K562 (cell line): ENCODE measurements around the gene APBA2. TPM values are rescaled to one million over a fixed set of nuclear protein-coding genes. Genes with fewer than 3 reads are reported as not detected.

Experiments
- ATAC-seq: fragments of 200-7000 bp; cut with Tn5 transposase; 3 replicates; pipeline ENCODE4 v1.9.1; 2020; ENCODE audit warnings: moderate library complexity
- BruUV-seq: library from RNA; stranded (reverse); fragments of 400-500 nt; replicated peaks from 2 replicates; lab custom pipeline; 2021; lab: Mats Ljungman, UMichigan
- CTCF ChIA-PET: fragments of 300-600 bp; formaldehyde crosslinking; extraction: SDS; loops from one replicate; lab custom pipeline; 2021; ENCODE audit warnings: low intra/inter-chr PET ratio; lab: Yijun Ruan, JAX
- POLR2A ChIA-PET: fragments of 300-600, 350-650 bp; sonication (Branson Sonifier 250); formaldehyde crosslinking; extraction: SDS; loops from one replicate; lab custom pipeline; 2021; ENCODE audit warnings: antibody characterized with exemption, inconsistent platforms; lab: Yijun Ruan, JAX
- DNase-seq, 4 experiments: peaks; one replicate each; pipeline versions ENCODE4 v3.0.0 to v3.0.0-alpha.2; 2011 to 2018; ENCODE audit warnings: low spot score in 3 of 4, mixed read lengths in 3 of 4; ENCODE audit errors: extremely low read depth in 1 of 4
- FAIRE-seq: peaks from 2 replicates; lab custom pipeline; 2011; peaks lifted over from hg19 to GRCh38; lab: Jason Lieb, UNC
- H2AFZ ChIP-seq: 2 replicates; pipeline ENCODE4 v1.6.0; 2011; ENCODE audit warnings: low read depth, low read length, control low read depth, inconsistent platforms
- H3K27ac ChIP-seq: fragments of 200-600 bp; 3 replicates; pipeline ENCODE4 v1.8.0; 2011; ENCODE audit warnings: low read depth, mild to moderate bottlenecking, control low read depth, inconsistent platforms, low read length, moderate library complexity, mixed read lengths; ENCODE audit errors: extremely low read depth
- H3K27me3 ChIP-seq, 2 experiments: fragments of 300-600 bp in 1 of 2; 2 replicates in 1 of 2; 3 replicates in 1 of 2; pipeline versions ENCODE4 v1.6.0 to v1.8.0; 2011; ENCODE audit warnings: inconsistent platforms in 2 of 2, low read length in 2 of 2, mild to moderate bottlenecking in 1 of 2, mixed read lengths in 1 of 2, moderate library complexity in 1 of 2; ENCODE audit not compliant: control insufficient read depth in 2 of 2, insufficient read depth in 2 of 2
- H3K36me3 ChIP-seq: fragments of 300-600 bp; 3 replicates; pipeline ENCODE4 v1.8.0; 2011; ENCODE audit warnings: mild to moderate bottlenecking, low read length, inconsistent platforms; ENCODE audit not compliant: control insufficient read depth, insufficient read depth
- H3K4me1 ChIP-seq, 2 experiments: fragments of 200-600 bp in 1 of 2; replicated peaks in 1 of 2; 2 replicates in 1 of 2; 3 replicates in 1 of 2; pipeline versions ENCODE4 v1.5.1 to v1.8.0; 2011; ENCODE audit warnings: inconsistent platforms in 2 of 2, low read length in 2 of 2, mild to moderate bottlenecking in 1 of 2, mixed read lengths in 1 of 2, moderate library complexity in 1 of 2; ENCODE audit not compliant: control insufficient read depth in 2 of 2, insufficient read depth in 2 of 2
- H3K4me2 ChIP-seq: 2 replicates; pipeline ENCODE4 v1.6.1; 2011; ENCODE audit warnings: low read length, control low read depth, inconsistent platforms, mixed read lengths; ENCODE audit not compliant: insufficient read depth
- H3K4me3 ChIP-seq: fragments of 200-600 bp; sonication (generic), shearing (Covaris generic); 2 replicates; pipeline ENCODE4 v1.5.1; 2016; ENCODE audit warnings: control low read depth, inconsistent platforms
- H3K79me2 ChIP-seq: fragments of 200-600 bp; 3 replicates; pipeline ENCODE4 v1.8.0; 2011; ENCODE audit warnings: low read length, inconsistent platforms; ENCODE audit not compliant: control insufficient read depth, insufficient read depth
- H3K9ac ChIP-seq, 2 experiments: 2 replicates each; pipeline versions ENCODE4 v1.6.0 to v1.6.1; 2011; ENCODE audit warnings: low read depth in 2 of 2, low read length in 2 of 2, control low read depth in 1 of 2, inconsistent platforms in 1 of 2, mild to moderate bottlenecking in 1 of 2, mixed read lengths in 1 of 2; ENCODE audit not compliant: insufficient read depth in 1 of 2
- H3K9me1 ChIP-seq: one replicate; pipeline ENCODE4 v1.6.0; 2011; ENCODE audit warnings: inconsistent platforms, mild to moderate bottlenecking, low read length, moderate library complexity; ENCODE audit not compliant: control insufficient read depth, insufficient read depth
- H3K9me3 ChIP-seq: replicated peaks from 2 replicates; pipeline ENCODE4 v1.5.1; 2011; ENCODE audit warnings: low read depth, low read length, inconsistent platforms; ENCODE audit not compliant: control insufficient read depth, insufficient read depth
- H4K20me1 ChIP-seq: replicated peaks from 2 replicates; pipeline ENCODE4 v1.6.1; 2011; ENCODE audit warnings: low read length, inconsistent platforms, mixed read lengths; ENCODE audit not compliant: control insufficient read depth, insufficient read depth
- CBX3 ChIP-seq, 2 experiments: IDR thresholded peaks; 1 replicate in 1 of 2; 2 replicates in 1 of 2; pipeline ENCODE4 v1.6.1; 2012; ENCODE audit warnings: inconsistent platforms in 2 of 2, low read length in 2 of 2, borderline replicate concordance in 1 of 2, control low read depth in 1 of 2
- CCAR2 ChIP-seq: fragments of 200-400 bp; formaldehyde crosslinking; IDR thresholded peaks from 2 replicates; pipeline ENCODE4 v1.6.1; 2017; ENCODE audit warnings: mild to moderate bottlenecking, low read depth, low read length
- EP400 ChIP-seq: fragments of 450-650 bp; IDR thresholded peaks from 2 replicates; pipeline ENCODE4 v1.6.1; 2017; ENCODE audit warnings: antibody characterized with exemption, mild to moderate bottlenecking, moderate library complexity
- EWSR1 ChIP-seq: fragments of 450-650 bp; IDR thresholded peaks from 2 replicates; pipeline ENCODE4 v1.6.1; 2018; ENCODE audit warnings: borderline replicate concordance, mild to moderate bottlenecking, low read depth, moderate library complexity; ENCODE audit not compliant: partially characterized antibody
- FOXK2 ChIP-seq, 2 experiments: fragments of 450-650 bp; IDR thresholded peaks in 1 of 2; conservative IDR thresholded peaks in 1 of 2; 2 replicates each; pipeline ENCODE4 v1.6.1; 2016; ENCODE audit warnings: low read depth in 2 of 2, mild to moderate bottlenecking in 1 of 2
- HMG20A ChIP-seq: fragments of 450-650 bp; formaldehyde crosslinking; conservative IDR thresholded peaks from 2 replicates; pipeline ENCODE4 v1.4.0; 2020; ENCODE audit warnings: mild to moderate bottlenecking, mixed read lengths
- L3MBTL2 ChIP-seq: fragments of 450-650 bp; IDR thresholded peaks from 2 replicates; pipeline ENCODE4 v1.6.1; 2016; ENCODE audit warnings: mild to moderate bottlenecking, moderate library complexity
- NCOR1 ChIP-seq: fragments of 450-650 bp; IDR thresholded peaks from 2 replicates; pipeline ENCODE4 v1.6.1; 2016; ENCODE audit warnings: mild to moderate bottlenecking, moderate library complexity
- NELFE ChIP-seq: IDR thresholded peaks from 2 replicates; pipeline ENCODE4 v1.6.1; 2011; ENCODE audit warnings: mild to moderate bottlenecking; ENCODE audit not compliant: insufficient read depth, insufficient read length
- NFYB ChIP-seq: IDR thresholded peaks from 2 replicates; pipeline ENCODE4 v1.6.1; 2011; ENCODE audit warnings: mild to moderate bottlenecking, moderate library complexity; ENCODE audit not compliant: insufficient read length; ENCODE audit errors: extremely low read depth
- PHB2 ChIP-seq: fragments of 450-650 bp; IDR thresholded peaks from 2 replicates; pipeline ENCODE4 v1.6.1; 2017; ENCODE audit warnings: low read depth
- POLR2A ChIP-seq: fragments of 450-650 bp; conservative IDR thresholded peaks from 2 replicates; pipeline ENCODE4 v1.6.1; 2016
- YBX1 ChIP-seq: fragments of 450-650 bp; IDR thresholded peaks from 2 replicates; pipeline ENCODE4 v1.7.1; 2016; ENCODE audit warnings: mild to moderate bottlenecking
- ZNF124 ChIP-seq: sonication (generic); formaldehyde crosslinking; IDR thresholded peaks from 2 replicates; pipeline ENCODE4 v1.8.1; 2022; ENCODE audit warnings: missing genetic modification reagents
- ZNF146 ChIP-seq: IDR thresholded peaks from one replicate; pipeline ENCODE4 v1.6.1; 2018; ENCODE audit warnings: missing compliant biosample characterization; ENCODE audit not compliant: unreplicated experiment
- ZNF347 ChIP-seq: fragments of 450-650 bp; formaldehyde crosslinking; IDR thresholded peaks from 2 replicates; pipeline ENCODE4 v1.4.0; 2020; ENCODE audit warnings: low read depth, mild to moderate bottlenecking, moderate library complexity
- WGBS: fragments of 100-300 bp; shearing (Covaris generic); methylation state at CpG from one replicate; pipeline ENCODE4 v1.1.6; 2016; ENCODE audit warnings: low coverage, mixed read lengths; ENCODE audit not compliant: insufficient coverage; ENCODE audit errors: missing lambda C conversion rate; 5-methylcytosine and 5-hydroxymethylcytosine counted together
- in situ Hi-C: fragments of 300-500 bp; cut with MboI; formaldehyde crosslinking; loops from 4 replicates; pipeline ENCODE4 v1.15.0; 2018; ENCODE audit warnings: inconsistent platforms, mixed read lengths
- intact Hi-C: fragments of 100-400 bp; cut with micrococcal nuclease; formaldehyde crosslinking; loops from 2 replicates; pipeline ENCODE4 v1.14.2; 2022
- polyA plus RNA-seq, 8 experiments: library from polyadenylated mRNA; depleted of rRNA in 4 of 8; stranded (reverse) in 5 of 8; unstranded in 3 of 8; fragments of >200 nt; fragmentation: Nextera tagmentation in 2 of 8; fragmentation: Illumina TruSeq in 1 of 8; extraction: Ambion mirVana in 2 of 8; extraction: Trizol in 1 of 8; gene quantifications; 2 replicates each; pipeline versions ENCODE4 v1.2.1 to v1.2.3, GENCODE V29; 2011 to 2014; ENCODE audit warnings: inconsistent platforms in 1 of 8, missing spikeins in 1 of 8
- total RNA-seq, 7 experiments: library from RNA; depleted of rRNA in 6 of 7; stranded (reverse); fragments of >200 nt in 6 of 7; fragmentation: Illumina TruSeq in 2 of 7; extraction: Trizol in 2 of 7; gene quantifications; 2 replicates each; pipeline versions ENCODE4 v1.2.1 to v1.2.3, GENCODE V29; 2011 to 2021; ENCODE audit warnings: low replicate concordance in 1 of 7
- TF ChIP-seq, protein P1 (sequence below): fragments of 250-450 bp; sonication (Bioruptor Pico); IDR thresholded peaks from 2 replicates; pipeline ENCODE4 v1.9.0; 2021; ENCODE audit warnings: mild to moderate bottlenecking, inconsistent platforms
- TF ChIP-seq, protein P2 (sequence below): sonication (generic); formaldehyde crosslinking; IDR thresholded peaks from 2 replicates; pipeline ENCODE4 v1.8.0; 2023; ENCODE audit warnings: mild to moderate bottlenecking, missing genetic modification reagents

Gene APBA2
- total and polyA plus RNA-seq, 9 of the 15 experiments (the other 6 are each of a cell fraction or from before 2014, with no cell fraction given) = 0.24 to 40.9 (median 25.2) TPM

DNA sequence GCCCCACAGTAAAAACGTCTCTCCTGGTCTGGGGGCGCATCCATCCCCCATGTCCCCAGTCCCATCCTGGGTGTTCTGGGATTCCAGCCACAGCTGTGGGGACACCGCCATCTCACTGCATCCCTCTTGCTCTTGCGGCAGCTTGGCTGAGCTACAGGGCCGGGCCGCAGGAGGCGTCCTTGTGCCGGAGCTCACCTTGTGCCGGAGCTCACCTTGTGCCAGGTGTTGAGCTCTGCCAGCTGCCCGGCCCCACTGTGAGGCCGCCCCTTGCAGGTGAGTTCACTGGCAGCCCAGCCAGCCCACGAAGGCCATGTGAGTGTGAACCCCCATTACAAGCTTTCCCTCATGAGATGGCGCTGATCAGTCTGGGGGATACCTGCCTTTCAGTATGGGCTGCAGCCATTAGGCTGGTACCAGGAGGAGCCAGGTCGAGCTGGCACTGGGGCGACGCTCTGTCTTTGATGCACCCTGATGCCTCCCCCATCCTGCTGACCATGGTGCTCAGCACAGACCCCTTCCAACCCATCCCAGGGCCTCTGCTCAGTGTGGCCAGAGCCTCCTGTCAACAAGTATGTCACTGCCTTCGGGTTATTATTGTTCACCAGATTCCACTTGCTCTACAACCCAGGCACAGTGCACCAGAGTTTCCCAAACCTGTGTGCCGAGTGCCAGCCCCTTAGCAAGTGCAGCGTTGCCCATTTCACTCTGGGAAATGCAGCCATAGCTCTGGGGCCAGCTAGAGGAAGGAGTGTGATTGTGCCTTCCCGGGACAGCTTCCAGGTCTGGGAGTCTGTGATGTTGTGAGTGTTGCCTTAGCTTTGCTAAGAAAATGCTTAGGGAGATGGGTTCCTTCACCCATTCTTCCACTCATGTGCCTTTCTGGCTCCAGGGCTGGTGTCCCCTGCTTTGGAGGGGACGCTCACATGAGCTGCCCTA lies 105.7 kb downstream of the APBA2 start:
- intact Hi-C loops = no loop called here
- WGBS = 82% methylated on average over 16 of the region's 21 CpGs
- POLR2A ChIA-PET = interaction anchor here (0.6 to 0.9 kb wide), 2 partner anchors 10 to 54 kb away, joined by 3 to 4 read pairs; no protein-coding TSS in a partner anchor

More for the DNA sequence above, 105.7 kb downstream of the APBA2 start:
- H3K4me1 ChIP-seq = peaks cover 12 to 19% of the 10 kb centered on the region in 2 experiments; a peak in 4 of 5 replicates
- peaks cover 5% of the 10 kb centered on the region for H4K20me1 ChIP-seq
- no peak for DNase-seq
- in situ Hi-C loops = no loop called here
- no TSS peak for BruUV-seq
- no peaks in the 10 kb centered on the region for H3K9me3 ChIP-seq
- H3K4me2 ChIP-seq = no peak overlapping the region
- no peak overlapping the region for H3K27ac ChIP-seq
- no peak for FAIRE-seq
- CTCF ChIA-PET = no interaction called here
- TF ChIP-seq EP400 = no peak
- TF ChIP-seq ZNF347 (CRISPR knock-in tag) = no peak
- no peak for TF ChIP-seq CCAR2
- TF ChIP-seq L3MBTL2 = no peak
- TF ChIP-seq ZNF124 = no peak
- no peak for TF ChIP-seq POLR2A
- no peak for TF ChIP-seq CBX3 (IDR thresholded peaks at IDR 0.05; ENCODE audit: borderline replicate concordance in 1 of 2, low read length in 2 of 2)
- no peak for TF ChIP-seq NFYB
- no peak for TF ChIP-seq FOXK2 (conservative IDR thresholded peaks at IDR 0.05 in 1 of 2, IDR thresholded peaks at IDR 0.05 in 1 of 2; ENCODE audit: low read depth in 2 of 2)
- no peak for TF ChIP-seq PHB2
- TF ChIP-seq, protein P1, sequence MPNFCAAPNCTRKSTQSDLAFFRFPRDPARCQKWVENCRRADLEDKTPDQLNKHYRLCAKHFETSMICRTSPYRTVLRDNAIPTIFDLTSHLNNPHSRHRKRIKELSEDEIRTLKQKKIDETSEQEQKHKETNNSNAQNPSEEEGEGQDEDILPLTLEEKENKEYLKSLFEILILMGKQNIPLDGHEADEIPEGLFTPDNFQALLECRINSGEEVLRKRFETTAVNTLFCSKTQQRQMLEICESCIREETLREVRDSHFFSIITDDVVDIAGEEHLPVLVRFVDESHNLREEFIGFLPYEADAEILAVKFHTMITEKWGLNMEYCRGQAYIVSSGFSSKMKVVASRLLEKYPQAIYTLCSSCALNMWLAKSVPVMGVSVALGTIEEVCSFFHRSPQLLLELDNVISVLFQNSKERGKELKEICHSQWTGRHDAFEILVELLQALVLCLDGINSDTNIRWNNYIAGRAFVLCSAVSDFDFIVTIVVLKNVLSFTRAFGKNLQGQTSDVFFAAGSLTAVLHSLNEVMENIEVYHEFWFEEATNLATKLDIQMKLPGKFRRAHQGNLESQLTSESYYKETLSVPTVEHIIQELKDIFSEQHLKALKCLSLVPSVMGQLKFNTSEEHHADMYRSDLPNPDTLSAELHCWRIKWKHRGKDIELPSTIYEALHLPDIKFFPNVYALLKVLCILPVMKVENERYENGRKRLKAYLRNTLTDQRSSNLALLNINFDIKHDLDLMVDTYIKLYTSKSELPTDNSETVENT (CRISPR knock-in tag) = no peak
- TF ChIP-seq NCOR1 = no peak
- no peak for TF ChIP-seq ZNF146 (CRISPR knock-in tag)
- TF ChIP-seq, protein P2, sequence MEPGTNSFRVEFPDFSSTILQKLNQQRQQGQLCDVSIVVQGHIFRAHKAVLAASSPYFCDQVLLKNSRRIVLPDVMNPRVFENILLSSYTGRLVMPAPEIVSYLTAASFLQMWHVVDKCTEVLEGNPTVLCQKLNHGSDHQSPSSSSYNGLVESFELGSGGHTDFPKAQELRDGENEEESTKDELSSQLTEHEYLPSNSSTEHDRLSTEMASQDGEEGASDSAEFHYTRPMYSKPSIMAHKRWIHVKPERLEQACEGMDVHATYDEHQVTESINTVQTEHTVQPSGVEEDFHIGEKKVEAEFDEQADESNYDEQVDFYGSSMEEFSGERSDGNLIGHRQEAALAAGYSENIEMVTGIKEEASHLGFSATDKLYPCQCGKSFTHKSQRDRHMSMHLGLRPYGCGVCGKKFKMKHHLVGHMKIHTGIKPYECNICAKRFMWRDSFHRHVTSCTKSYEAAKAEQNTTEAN = no peak
- TF ChIP-seq EWSR1 = no peak
- TF ChIP-seq NELFE = no peak
- TF ChIP-seq YBX1 = no peak
- TF ChIP-seq HMG20A (CRISPR knock-in tag) = no peak
- peaks cover 9% of the 10 kb centered on the region; the same call in 2 of the 3 replicates for H3K36me3 ChIP-seq
- ATAC-seq = no peak
- H3K9me1 ChIP-seq = no peaks in the 10 kb centered on the region
- no peak overlapping the region for H2AFZ ChIP-seq
- no peaks in the 10 kb centered on the region for H3K27me3 ChIP-seq
- no peaks in the 10 kb centered on the region for H3K79me2 ChIP-seq
- H3K4me3 ChIP-seq = no peak overlapping the region
- 0 out of 4 replicates have a peak overlapping the region, but pooled peaks of 1 of the 2 experiments have one; percentile 21 for H3K9ac ChIP-seq
